NK-92 (cell line): Measurements from ENCODE around the gene ZNF200.

Experiments
- DNase-seq: peaks from one replicate; lab custom pipeline; 2025; ENCODE audit not compliant: unreplicated experiment; lab: John Stamatoyannopoulos, UW

ZNF200 gene

DNA sequence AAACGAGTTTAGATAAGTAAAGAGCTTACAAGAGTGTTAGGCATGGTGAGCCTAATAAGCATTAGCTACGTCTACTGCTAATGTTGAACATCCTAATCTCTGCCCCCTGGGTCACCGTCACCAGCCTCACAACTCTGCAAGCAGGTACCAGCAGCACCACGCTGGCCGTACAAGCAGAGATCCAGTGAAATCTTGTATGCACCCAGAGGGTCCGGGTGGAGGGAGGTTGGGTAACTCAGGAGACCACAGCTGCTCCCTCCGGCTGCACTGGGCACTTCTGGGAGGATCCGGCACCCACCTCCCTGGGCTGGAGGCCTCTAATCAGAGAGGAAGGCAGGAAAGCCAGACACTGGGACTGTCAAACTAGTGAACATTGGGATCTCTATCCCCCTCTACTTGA is 55.3 kb downstream of the ZNF200 start:
- no peak for DNase-seq

DNA sequence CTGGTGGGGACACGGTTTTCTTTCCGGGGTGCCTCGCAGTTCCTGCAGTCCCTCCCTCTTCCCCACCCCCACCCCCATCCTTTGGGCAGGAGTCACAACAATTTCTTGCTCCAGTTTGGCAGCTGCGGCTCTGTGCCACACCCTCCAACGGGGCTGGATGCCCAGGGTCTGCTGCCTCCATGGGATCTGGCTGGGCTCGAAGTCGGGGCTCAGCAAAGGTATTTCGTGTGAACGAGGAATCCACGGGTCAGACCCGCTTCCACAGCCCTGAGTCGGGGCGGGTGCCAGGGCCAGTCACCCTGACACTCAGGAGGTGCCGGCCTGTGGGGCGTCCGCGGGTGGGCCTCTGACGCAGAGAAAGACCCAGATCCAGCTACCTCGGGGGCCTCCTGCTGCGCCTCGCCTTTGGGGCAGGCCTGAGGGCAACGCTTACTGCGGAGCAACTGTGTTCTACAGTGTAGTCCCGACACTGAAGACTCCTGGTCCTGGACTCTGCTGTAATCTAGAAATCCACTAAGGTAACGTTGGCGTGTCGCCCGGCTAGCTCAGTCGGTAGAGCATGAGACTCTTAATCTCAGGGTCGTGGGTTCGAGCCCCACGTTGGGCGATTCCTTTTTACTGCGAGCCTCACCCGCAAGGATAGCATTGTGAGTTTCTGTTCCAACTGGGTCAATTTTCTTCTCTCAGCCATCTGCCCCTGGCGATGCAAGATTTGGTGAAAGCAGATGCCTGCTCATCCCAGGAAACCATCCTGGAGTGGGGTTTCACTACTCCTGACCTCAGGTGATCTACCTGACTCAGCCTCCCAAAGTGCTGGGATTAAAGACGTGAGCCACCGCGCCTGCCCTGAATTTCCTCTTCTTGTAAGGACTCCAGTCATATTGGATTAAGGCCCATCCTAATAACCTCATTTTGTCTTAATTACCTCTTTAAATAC is 59.5 kb downstream of the ZNF200 start:
- no peak for DNase-seq

DNA sequence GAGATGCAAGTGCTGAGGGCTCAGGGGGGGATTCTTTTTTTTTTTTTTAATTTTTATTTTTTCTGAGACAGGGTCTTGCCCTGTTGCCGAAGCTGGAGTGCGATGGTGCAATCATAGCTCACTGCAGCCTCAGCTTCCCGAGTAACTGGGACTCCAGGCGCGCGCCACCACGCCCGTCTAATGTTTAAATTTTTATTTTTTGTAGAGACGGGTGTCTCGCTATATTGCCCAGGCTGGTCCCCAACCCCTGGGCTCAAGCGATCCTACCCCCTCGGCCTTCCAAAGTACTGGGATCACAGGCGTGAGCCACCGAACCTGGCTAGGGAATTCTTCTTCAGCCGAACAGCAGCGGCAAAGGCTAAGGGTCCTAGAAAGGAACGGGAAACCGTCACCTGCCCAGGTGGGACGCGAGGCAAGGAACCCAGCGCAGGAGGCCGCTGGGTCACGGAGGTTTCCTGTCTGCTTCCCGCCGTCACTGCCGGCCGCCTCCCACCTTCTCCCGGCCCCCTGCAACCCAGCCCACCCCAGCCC is 60.3 kb downstream of the ZNF200 start:
- DNase-seq = no peak

- DNase-seq = no peak
These were observed 60.9 kb downstream of the ZNF200 start for GRCh38 chr16:3173892-3174617.
